Measurements from ENCODE around the gene CST7.

DNA sequence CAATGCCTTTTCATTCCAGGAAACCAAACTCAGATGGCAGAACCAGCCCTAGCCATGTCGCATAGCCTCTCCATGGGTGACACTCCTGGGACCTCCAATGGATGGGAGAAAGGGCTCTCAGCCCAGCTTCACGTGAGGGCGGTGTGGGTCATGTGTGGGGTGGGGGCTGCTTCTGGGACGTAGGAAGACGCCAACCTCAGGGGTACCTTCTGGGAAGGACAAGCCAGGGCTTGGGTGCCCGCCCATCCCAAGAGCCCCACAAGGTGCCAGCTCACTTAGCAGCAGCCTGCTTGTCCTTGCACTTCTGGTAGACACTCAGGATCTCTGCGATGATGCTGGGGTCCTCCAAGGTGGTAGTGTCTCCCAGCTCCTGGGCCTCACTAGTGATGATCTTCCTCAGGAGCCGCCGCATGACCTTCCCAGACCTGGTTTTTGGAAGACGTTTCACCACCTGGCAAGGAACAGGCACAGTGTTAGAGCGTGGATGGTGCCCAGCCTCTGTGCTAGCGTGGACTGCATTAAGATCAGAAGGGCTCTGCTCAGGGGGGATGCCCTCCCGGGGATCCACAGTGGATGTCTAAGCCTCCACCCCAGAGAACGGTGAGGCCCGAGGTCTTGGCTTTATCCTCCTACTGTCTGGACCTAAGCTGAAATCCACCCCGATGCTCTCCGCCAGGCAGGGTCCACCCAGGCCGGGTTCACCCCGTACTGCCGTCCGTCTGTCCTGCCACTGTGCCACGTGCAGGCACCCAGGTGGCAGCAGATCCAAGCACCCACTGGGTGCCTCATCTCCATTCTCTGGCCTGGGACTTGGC is 58.6 kb downstream of the CST7 start:
- TF ChIP-seq CTCF (IDR thresholded peaks at IDR 0.05; ENCODE audit: insufficient read depth, low read length) (no peak), SPI1 (IDR thresholded peaks at IDR 0.05; ENCODE audit: borderline replicate concordance, low read depth) (no peak), POLR2AphosphoS5 (IDR thresholded peaks at IDR 0.05; ENCODE audit: low read depth) (no peak)
- TF ChIP-seq, protein P1, sequence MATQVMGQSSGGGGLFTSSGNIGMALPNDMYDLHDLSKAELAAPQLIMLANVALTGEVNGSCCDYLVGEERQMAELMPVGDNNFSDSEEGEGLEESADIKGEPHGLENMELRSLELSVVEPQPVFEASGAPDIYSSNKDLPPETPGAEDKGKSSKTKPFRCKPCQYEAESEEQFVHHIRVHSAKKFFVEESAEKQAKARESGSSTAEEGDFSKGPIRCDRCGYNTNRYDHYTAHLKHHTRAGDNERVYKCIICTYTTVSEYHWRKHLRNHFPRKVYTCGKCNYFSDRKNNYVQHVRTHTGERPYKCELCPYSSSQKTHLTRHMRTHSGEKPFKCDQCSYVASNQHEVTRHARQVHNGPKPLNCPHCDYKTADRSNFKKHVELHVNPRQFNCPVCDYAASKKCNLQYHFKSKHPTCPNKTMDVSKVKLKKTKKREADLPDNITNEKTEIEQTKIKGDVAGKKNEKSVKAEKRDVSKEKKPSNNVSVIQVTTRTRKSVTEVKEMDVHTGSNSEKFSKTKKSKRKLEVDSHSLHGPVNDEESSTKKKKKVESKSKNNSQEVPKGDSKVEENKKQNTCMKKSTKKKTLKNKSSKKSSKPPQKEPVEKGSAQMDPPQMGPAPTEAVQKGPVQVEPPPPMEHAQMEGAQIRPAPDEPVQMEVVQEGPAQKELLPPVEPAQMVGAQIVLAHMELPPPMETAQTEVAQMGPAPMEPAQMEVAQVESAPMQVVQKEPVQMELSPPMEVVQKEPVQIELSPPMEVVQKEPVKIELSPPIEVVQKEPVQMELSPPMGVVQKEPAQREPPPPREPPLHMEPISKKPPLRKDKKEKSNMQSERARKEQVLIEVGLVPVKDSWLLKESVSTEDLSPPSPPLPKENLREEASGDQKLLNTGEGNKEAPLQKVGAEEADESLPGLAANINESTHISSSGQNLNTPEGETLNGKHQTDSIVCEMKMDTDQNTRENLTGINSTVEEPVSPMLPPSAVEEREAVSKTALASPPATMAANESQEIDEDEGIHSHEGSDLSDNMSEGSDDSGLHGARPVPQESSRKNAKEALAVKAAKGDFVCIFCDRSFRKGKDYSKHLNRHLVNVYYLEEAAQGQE (IDR thresholded peaks at IDR 0.05; ENCODE audit: insufficient replicate concordance, low read depth) = no peak
